HG03066 (cell line): Measurements from ENCODE around the gene JAM3.

ENCODE experiments used
- ATAC-seq: cut with Tn5 transposase; IDR thresholded peaks from one replicate; pipeline ENCODE4 v1.9.1; 2021; ENCODE audit warnings: low read depth; ENCODE audit not compliant: unreplicated experiment

The JAM3 gene

GRCh38 chr11:134140961-134141490 is 72.2 kb downstream of the JAM3 start:
- ATAC-seq = no peak

GRCh38 chr11:134142536-134142935 is 73.7 kb downstream of the JAM3 start:
- no peak for ATAC-seq

DNA sequence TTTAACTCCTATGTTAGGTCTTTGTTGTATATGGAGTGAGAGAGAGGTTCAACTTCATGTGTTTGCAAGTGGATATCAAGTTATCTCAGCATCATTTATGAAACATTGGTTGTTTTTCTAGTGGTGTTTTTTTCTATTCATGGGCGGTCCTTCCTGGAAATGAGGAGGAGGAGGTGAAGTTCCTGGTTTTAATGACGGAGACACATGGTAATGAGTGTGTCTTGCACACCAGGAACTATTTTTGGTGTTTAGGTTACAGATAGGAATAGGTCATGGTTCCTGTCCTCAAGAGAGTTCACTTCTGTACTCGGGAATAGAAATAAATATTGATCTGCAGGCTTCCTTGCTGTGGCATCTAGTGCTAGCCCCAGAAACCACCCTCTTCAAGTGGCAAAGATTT is 74.9 kb downstream of the JAM3 start:
- ATAC-seq = no peak

- ATAC-seq = no peak
Measured at GRCh38 chr11:134144744-134145143, 75.9 kb downstream of the JAM3 start.

GRCh38 chr11:134145715-134146114 is 76.8 kb downstream of the JAM3 start:
- ATAC-seq = no peak

- no peak for ATAC-seq
Measured at GRCh38 chr11:134146598-134146997, 77.7 kb downstream of the JAM3 start.

DNA sequence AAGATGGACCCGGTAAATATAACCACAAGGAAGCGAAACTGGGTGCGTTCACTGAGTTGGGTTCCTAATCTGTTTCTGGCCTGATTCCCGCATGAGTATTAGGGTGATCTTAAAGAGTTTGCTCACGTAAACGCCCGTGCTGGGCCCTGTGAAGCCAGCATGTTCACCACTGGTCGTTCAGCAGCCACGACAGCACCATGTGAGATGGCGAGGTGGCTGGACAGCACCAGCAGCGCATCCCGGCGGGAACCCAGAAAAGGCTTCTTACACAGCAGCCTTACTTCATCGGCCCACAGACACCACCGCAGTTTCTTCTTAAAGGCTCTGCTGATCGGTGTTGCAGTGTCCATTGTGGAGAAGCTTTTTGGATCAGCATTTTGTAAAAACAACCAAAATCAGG is 80.5 kb downstream of the JAM3 start:
- ATAC-seq = no peak

DNA sequence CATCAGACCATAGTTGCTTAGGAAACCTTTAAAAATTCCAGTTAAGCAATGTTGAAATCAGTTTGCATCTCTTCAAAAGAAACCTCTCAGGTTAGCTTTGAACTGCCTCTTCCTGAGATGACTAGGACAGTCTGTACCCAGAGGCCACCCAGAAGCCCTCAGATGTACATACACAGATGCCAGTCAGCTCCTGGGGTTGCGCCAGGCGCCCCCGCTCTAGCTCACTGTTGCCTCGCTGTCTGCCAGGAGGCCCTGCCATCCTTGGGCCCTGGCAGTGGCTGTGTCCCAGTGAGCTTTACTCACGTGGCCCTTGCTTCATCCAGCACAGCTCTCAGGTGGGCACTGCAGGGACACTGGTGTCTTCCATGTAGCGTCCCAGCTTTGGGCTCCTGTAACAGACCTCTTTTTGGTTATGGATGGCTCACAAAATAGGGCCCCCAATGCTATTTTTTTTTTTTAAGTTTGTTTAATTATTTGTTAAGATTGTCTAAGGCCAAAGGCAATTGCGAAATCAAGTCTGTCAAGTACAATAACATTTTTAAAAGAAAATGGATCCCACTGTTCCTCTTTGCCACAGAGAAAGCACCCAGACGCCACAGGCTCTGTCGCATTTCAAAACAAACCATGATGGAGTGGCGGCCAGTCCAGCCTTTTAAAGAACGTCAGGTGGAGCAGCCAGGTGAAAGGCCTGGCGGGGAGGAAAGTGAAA is 81.5 kb downstream of the JAM3 start:
- no peak for ATAC-seq

- no peak for ATAC-seq
Measured at GRCh38 chr11:134151083-134151747, 82.3 kb downstream of the JAM3 start.

GRCh38 chr11:134152696-134153095 is 83.8 kb downstream of the JAM3 start:
- ATAC-seq = no peak

DNA sequence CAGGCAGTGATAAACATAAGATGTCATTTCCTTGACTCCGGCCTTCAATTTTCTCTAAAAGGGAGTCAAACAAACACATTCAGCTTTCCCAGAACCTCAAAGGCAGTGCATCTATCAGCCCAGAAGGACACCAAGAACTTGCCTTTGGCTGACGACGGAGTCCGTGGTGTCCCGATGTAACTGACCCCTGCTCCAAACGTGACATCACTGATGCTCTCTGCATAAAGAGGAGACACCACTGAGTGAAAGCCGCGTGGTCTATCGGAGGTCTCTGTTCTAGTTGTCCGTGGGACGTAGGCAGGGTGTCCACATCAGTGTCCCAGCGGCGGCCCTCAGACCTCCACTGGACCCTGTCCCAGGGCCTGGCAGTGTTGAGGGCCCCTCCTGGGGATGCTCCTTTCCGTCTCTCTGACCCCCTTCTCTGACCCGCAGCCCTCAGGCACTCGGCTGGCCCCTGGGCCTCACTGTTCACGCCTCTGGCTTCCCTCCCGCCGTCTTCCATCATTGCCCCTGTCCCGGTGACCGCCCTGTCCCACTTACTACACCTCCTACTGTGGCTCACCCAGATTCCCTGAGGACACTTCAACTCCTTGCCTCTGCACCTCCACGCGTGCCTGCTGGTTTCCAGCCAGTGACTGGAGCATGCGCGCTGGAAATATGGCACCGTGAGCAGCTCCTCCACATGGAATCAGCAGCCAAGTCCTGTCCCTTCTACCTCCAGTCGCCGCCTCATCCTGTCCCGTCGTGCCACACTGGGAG is 84.5 kb downstream of the JAM3 start:
- no peak for ATAC-seq

GRCh38 chr11:134154441-134154840 is 85.6 kb downstream of the JAM3 start:
- no peak for ATAC-seq

- ATAC-seq = no peak
Measured at GRCh38 chr11:134155456-134155855, 86.6 kb downstream of the JAM3 start.

DNA sequence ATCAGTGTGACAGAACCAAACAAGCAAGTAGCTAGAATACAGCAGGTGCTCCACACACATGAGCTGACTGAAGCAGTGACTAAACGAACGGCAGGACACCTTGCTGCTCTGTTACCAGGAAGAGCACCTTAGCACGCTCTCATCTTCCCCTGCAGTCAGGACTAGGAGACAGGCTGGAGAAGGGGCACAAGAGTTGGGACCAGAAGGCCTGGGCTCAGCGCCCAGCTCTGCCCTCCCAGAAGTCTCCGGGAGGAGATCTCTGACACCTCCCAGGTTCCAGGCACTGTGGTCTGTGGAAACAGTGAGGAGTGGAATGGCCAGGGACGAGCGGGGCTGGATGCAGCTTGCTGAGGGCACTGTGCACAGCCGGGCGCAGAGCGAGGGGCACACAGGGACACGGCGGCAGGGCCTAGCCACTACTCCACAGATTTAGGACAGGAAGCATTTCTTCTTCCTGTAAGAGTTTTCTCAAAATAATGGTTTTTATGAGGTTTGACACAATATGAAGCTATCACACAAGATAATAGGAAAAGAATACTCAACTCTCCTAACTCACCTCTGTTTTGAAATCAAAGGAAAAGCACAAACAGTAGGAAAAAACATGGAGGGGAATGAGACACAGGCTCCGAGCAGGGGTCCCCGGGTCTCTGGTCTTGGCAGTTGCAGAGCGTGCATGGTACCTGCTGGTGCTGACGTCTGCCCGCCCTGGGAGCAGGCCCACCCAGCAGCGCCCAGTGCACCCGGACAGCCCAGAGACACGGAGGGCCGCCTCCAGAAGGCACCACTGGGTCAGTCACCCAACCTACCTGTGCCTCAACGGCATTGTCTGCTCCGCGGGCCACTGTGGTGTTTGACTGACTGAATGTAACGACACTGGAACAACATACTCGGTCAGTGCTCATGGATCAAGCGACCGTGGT is 87.3 kb downstream of the JAM3 start:
- ATAC-seq = no peak

GRCh38 chr11:134157451-134157850 is 88.6 kb downstream of the JAM3 start:
- no peak for ATAC-seq

GRCh38 chr11:134158023-134158422 is 89.2 kb downstream of the JAM3 start:
- ATAC-seq = no peak

- no peak for ATAC-seq
Measured at GRCh38 chr11:134159652-134160051, 90.8 kb downstream of the JAM3 start.

- ATAC-seq = no peak
Measured at GRCh38 chr11:134164490-134165370, 95.9 kb downstream of the JAM3 start.

DNA sequence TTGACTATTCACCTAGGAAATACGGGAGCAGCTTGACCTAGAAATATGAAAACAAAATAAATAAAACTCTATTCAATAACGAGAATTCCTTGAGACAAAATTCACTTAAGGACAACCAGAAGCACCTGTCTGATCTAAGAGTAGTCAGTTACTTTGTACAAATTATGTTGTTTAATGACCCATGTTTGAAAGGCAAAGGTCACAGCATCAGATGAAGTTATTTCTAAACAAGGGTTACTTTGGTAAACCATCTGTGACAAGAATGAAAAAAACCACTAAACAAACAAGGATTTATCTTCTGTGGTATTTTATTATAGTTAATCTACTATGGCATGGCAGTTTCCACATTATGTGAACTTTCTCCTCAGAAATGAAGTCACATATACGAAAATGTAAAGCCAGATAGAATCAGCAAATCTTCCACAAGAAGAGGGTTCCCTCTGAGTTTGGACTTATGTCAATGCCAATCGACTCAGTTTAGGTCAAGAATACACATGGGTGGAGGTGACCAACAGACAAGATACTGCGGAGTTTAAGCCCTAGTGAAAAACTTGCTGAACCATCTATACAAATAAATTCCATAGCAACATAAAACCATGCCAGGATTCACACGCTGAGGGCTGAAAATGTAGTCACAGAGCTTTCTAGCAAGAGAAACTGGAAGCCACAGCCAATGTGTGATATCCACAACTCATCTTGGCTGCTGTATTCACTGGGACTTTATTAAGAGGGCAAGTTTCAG is 101.5 kb downstream of the JAM3 start:
- no peak for ATAC-seq
